Rectal smooth muscle tissue (tissue), 1 donor: ENCODE measurements around the gene RGS5.

Source experiments
- H3K27ac ChIP-seq: one replicate; pipeline ENCODE4 v1.7.0; 2013; ENCODE audit warnings: low read depth, low read length, inconsistent platforms
- H3K27me3 ChIP-seq: one replicate; pipeline ENCODE4 v1.7.0; 2013; ENCODE audit warnings: low read length; ENCODE audit not compliant: control insufficient read depth, insufficient read depth
- H3K36me3 ChIP-seq: one replicate; pipeline ENCODE4 v1.7.0; 2013; ENCODE audit warnings: low read length; ENCODE audit not compliant: control insufficient read depth, insufficient read depth
- H3K4me1 ChIP-seq: one replicate; pipeline ENCODE4 v1.7.0; 2013; ENCODE audit warnings: low read length; ENCODE audit not compliant: control insufficient read depth, insufficient read depth
- H3K4me3 ChIP-seq: one replicate; pipeline ENCODE4 v1.7.0; 2013; ENCODE audit warnings: low read length
- H3K9ac ChIP-seq: one replicate; pipeline ENCODE4 v1.7.0; 2013; ENCODE audit warnings: low read length

RGS5 gene

DNA sequence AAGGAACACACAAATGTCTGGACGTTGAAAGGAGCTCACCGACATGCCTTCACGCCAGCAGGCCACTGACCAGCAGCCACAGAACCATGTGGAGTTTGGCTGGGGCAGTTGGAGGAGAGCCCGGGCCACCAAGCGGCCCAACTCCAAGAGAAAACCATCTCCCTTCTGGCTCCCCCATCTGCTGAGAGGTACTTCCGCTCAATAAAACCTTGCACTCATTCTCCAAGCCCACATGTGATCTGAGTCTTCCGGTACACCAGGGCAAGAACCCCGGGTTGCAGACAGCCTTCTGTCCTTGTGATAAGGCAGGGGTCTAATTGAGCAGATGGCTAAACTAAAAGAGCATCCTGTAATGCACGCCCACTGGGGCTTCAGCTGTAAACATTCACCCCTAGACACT lies 109.1 kb downstream of the RGS5 start:
- Histone ChIP-seq H3K27me3 (no peaks in the 10 kb centered on the region), H3K27ac (no peak overlapping the region), H3K36me3 (no peaks in the 10 kb centered on the region), H3K9ac (no peak overlapping the region), H3K4me1 (no peaks in the 10 kb centered on the region), H3K4me3 (no peak overlapping the region)

DNA sequence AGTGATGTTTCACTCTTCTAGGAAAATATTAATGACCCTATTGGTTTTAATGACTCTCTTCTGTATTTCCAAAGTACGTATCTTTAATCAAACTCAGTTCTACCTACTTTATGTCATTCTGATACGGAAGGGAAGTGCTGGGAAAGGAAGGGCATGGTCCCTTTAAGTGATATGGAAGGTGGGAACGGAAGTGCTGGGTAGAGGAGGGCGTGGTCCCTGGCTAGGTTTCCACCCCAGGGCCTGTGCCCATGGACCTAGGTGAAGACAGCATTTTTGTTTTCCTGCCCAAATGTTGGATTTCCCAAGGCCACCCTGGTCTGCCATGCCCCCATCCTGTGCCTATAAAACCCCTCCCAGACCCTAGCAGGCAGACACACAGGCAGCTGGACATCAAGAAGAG lies 109.5 kb downstream of the RGS5 start:
- H3K9ac ChIP-seq = no peak overlapping the region
- H3K36me3 ChIP-seq = no peaks in the 10 kb centered on the region
- no peaks in the 10 kb centered on the region for H3K4me1 ChIP-seq
- no peak overlapping the region for H3K4me3 ChIP-seq
- no peak overlapping the region for H3K27ac ChIP-seq
- H3K27me3 ChIP-seq = no peaks in the 10 kb centered on the region
